Uterus (tissue), 2 donors: ENCODE results near the gene UXS1.

Experiments
- CTCF ChIP-seq, 4 experiments: fragments of 200-600 bp in 2 of 4; fragments of 450-650 bp in 2 of 4; sonication (generic) in 2 of 4; IDR thresholded peaks; one replicate each; pipeline ENCODE4 v1.5.1; 2016 to 2019; ENCODE audit warnings: antibody characterized with exemption in 4 of 4, mild to moderate bottlenecking in 2 of 4, moderate library complexity in 1 of 4
- POLR2A ChIP-seq, 2 donors: fragments of 450-650 bp; IDR thresholded peaks; one replicate each; pipeline ENCODE4 v1.6.1; 2016; ENCODE audit warnings: antibody characterized with exemption in 2 of 2, mild to moderate bottlenecking in 1 of 2, moderate library complexity in 1 of 2

- TF ChIP-seq CTCF (IDR thresholded peaks at IDR 0.05) (no peak), POLR2A (IDR thresholded peaks at IDR 0.05) (no peak)
Measured at GRCh38 chr2:106174056-106174455, 20.0 kb downstream of the UXS1 start.
